ENCODE results near the gene ARHGAP19. TPM values are rescaled to one million over a fixed set of nuclear protein-coding genes. Genes with fewer than 3 reads are reported as not detected.

ARHGAP19 gene
- total and polyA plus RNA-seq, 2 donors from 2014 or later = 5.3 to 10.6 TPM

DNA sequence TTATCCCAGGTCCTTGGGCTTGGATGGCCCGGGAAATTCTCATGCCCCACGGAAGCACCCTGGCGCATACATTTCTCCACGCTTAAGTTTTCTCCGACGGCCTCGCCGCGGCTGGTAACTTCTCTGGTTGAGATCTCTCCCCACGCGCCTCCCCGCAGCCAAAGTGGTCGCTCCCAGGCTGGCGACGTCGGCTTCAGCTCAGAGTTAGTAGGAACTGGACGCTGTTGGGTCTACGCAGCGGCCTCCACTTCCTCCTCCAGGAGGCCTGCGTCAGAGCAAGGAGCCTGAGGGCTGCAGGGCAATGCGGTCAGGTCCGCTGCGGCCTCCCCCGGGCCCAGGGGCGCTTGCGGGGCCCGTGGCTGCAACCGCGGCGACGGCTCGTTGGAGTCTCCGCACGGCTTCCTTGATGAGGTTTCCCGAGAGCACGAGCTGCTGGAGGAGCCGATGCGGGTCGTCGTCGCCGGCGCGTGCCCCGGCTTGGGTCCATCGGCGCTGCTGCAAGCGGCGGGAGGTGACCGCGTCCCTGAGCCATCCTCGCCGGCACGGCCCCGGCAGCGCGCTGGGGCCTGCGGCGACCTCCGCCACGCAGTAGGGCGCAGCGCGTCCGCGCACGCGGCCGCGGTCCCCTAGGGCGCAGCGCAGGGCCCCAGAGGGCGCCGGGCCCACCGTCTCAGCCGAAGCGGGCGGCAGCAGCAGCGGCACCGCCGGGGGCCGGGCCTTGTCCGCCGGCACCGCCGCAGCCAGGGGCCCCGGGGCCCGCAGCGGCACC is 41.3 kb upstream of the ARHGAP19 start:
- peaks cover 0 to 17% (median 8%) of the 10 kb centered on the region in 3 donors for H3K4me1 ChIP-seq (ENCODE audit: control insufficient read depth in 2 of 3, insufficient read depth in 2 of 3, low read depth in 1 of 3, low read length in 3 of 3)
- TF ChIP-seq, protein P1, sequence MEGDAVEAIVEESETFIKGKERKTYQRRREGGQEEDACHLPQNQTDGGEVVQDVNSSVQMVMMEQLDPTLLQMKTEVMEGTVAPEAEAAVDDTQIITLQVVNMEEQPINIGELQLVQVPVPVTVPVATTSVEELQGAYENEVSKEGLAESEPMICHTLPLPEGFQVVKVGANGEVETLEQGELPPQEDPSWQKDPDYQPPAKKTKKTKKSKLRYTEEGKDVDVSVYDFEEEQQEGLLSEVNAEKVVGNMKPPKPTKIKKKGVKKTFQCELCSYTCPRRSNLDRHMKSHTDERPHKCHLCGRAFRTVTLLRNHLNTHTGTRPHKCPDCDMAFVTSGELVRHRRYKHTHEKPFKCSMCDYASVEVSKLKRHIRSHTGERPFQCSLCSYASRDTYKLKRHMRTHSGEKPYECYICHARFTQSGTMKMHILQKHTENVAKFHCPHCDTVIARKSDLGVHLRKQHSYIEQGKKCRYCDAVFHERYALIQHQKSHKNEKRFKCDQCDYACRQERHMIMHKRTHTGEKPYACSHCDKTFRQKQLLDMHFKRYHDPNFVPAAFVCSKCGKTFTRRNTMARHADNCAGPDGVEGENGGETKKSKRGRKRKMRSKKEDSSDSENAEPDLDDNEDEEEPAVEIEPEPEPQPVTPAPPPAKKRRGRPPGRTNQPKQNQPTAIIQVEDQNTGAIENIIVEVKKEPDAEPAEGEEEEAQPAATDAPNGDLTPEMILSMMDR (IDR thresholded peaks at IDR 0.05; ENCODE audit: borderline replicate concordance, extremely low read depth, insufficient read depth) = no peak
- FAIRE-seq = no peak
- no peaks in the 10 kb centered on the region for H3K27me3 ChIP-seq (ENCODE audit: control insufficient read depth, insufficient read depth, low read length)
- no peaks in the 10 kb centered on the region for H3K36me3 ChIP-seq (ENCODE audit: control insufficient read depth in 2 of 3, insufficient read depth in 3 of 3, low read length in 3 of 3)
- H3K9me3 ChIP-seq (ENCODE audit: control insufficient read depth in 2 of 3, insufficient read depth in 1 of 3, low read length in 3 of 3) = no peaks in the 10 kb centered on the region
- peak in 4 of 5 donors; percentile 45 to 86 (median 68) for DNase-seq
- H3K4me3 ChIP-seq (ENCODE audit: low read length in 3 of 3) = peak overlapping the region; percentile 44 to 87 (median 79)
- peak overlapping the region; percentile 92 to 95 for H3K27ac ChIP-seq (ENCODE audit: low read depth in 2 of 2, low read length in 2 of 2)
- peak overlapping the region; percentile 4 to 72 (median 54) for H3K9ac ChIP-seq (ENCODE audit: low read length in 3 of 3)
- intact Hi-C loops (cut with DNase I) = loop anchor here (10.0 kb wide), 1 partner anchor 49 kb away; no protein-coding TSS in a partner anchor

DNA sequence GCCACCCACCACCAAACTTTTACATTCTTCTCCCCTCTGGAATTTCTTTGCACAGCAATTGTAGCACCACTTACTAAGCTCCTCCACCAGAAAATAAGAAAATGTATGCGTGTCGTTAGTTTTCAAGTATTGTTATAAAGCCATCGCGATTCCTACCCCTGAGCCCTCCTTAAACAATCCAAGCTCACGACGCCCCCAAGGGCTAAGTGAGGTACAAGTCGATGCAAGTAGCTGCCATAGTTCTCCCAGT is 40.8 kb upstream of the ARHGAP19 start:
- no peak for FAIRE-seq
- H3K9ac ChIP-seq (ENCODE audit: low read length in 3 of 3) = peak overlapping the region; percentile 4 to 72 (median 54)

DNA sequence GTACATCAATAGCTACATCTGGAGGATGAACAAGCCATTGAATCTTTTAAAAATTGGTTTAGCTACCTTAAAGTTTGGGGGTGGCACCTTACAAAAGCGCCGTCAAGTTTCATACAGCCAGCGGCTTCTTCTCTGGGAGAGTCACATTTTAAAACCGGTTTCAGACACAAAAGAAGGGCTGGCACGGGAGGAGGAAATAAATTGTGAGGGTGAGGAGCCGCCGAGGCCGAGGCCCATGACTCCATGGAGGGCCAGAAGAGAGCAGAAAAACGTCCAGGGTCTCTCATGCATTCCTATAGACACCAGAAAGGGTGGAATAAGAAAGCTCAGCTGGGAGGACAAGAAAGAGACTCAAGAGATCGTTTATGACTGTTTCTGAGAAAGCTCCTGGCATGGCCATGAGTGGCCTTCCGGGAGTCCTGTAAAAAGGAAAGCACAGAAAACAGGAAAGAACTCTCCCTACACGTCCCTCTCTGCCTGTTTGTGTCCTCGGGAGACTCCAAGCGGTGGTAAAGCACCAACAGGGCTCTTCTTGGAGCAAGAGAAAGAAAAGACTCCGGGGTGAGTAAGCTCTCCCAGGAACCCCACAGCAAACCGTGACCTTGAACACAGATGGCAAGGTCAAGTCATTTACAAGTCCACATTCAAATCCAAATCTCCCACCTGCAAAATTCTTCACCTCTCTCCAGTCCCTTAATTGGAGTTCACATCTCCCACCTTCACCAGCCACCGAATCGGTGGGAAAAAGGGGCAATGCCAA is 40.3 kb upstream of the ARHGAP19 start:
- Histone ChIP-seq H3K27ac (ENCODE audit: low read depth in 2 of 2, low read length in 2 of 2) (peak overlapping the region; percentile 57 to 85), H3K9ac (ENCODE audit: low read length in 3 of 3) (peak overlapping the region; percentile 4 to 72 (median 54)), H3K9me3 (ENCODE audit: control insufficient read depth in 2 of 3, insufficient read depth in 1 of 3, low read length in 3 of 3) (no peaks in the 10 kb centered on the region), H3K36me3 (ENCODE audit: control insufficient read depth in 2 of 3, insufficient read depth in 3 of 3, low read length in 3 of 3) (no peaks in the 10 kb centered on the region), H3K27me3 (ENCODE audit: control insufficient read depth, insufficient read depth, low read length) (no peaks in the 10 kb centered on the region), H3K4me3 (ENCODE audit: low read length in 3 of 3) (peak overlapping the region; percentile 44 to 87 (median 79)), H3K4me1 (ENCODE audit: control insufficient read depth in 2 of 3, insufficient read depth in 2 of 3, low read depth in 1 of 3, low read length in 3 of 3) (peaks cover 0 to 17% (median 8%) of the 10 kb centered on the region in 3 donors)
- no peak for FAIRE-seq
- DNase-seq = peak; percentile 63 to 91 (median 73)
- intact Hi-C loops (cut with DNase I) = loop anchor here (10.0 kb wide), 1 partner anchor 48 kb away; no protein-coding TSS in a partner anchor
- TF ChIP-seq, protein P1 (IDR thresholded peaks at IDR 0.05; ENCODE audit: borderline replicate concordance, extremely low read depth, insufficient read depth) = peak; percentile 37

More for the DNA sequence above, 40.8 kb upstream of the ARHGAP19 start:
- no peaks in the 10 kb centered on the region for H3K27me3 ChIP-seq (ENCODE audit: control insufficient read depth, insufficient read depth, low read length)
- H3K4me3 ChIP-seq (ENCODE audit: low read length in 3 of 3) = peak overlapping the region; percentile 44 to 87 (median 79)
- no peaks in the 10 kb centered on the region for H3K36me3 ChIP-seq (ENCODE audit: control insufficient read depth in 2 of 3, insufficient read depth in 3 of 3, low read length in 3 of 3)
- intact Hi-C loops (cut with DNase I) = loop anchor here (10.0 kb wide), 1 partner anchor 48 kb away; no protein-coding TSS in a partner anchor
- no peaks in the 10 kb centered on the region for H3K9me3 ChIP-seq (ENCODE audit: control insufficient read depth in 2 of 3, insufficient read depth in 1 of 3, low read length in 3 of 3)
- peaks cover 0 to 17% (median 8%) of the 10 kb centered on the region in 3 donors for H3K4me1 ChIP-seq (ENCODE audit: control insufficient read depth in 2 of 3, insufficient read depth in 2 of 3, low read depth in 1 of 3, low read length in 3 of 3)
- peak overlapping the region; percentile 57 to 85 for H3K27ac ChIP-seq (ENCODE audit: low read depth in 2 of 2, low read length in 2 of 2)
- TF ChIP-seq, protein P1 (IDR thresholded peaks at IDR 0.05; ENCODE audit: borderline replicate concordance, extremely low read depth, insufficient read depth) = no peak
- peak in 2 of 5 donors; percentile 78 to 82 for DNase-seq
